Suppressor macrophage (primary cell): ENCODE measurements around the gene GAREM2.

ENCODE experiments used
- DNase-seq, 4 experiments: peaks; one replicate each; pipeline ENCODE4 v3.0.0-alpha.2; 2020 to 2022

GAREM2 gene

GRCh38 chr2:26169681-26170414 lies 3.0 kb upstream of the GAREM2 start:
- no peak for DNase-seq

GRCh38 chr2:26170795-26171194 lies 2.1 kb upstream of the GAREM2 start:
- DNase-seq, result no peak

GRCh38 chr2:26172189-26172870 lies 558 bp upstream of the GAREM2 start:
- no peak for DNase-seq

GRCh38 chr2:26173776-26174482 lies 1.0 kb downstream of the GAREM2 start:
- DNase-seq, result no peak

GRCh38 chr2:26174691-26175465 lies 2.0 kb downstream of the GAREM2 start:
- no peak for DNase-seq

- no peak for DNase-seq
Measured at GRCh38 chr2:26175466-26176278, 2.8 kb downstream of the GAREM2 start.

GRCh38 chr2:26176279-26176615 lies 3.4 kb downstream of the GAREM2 start:
- DNase-seq, result no peak

- DNase-seq, result no peak
Measured at GRCh38 chr2:26177122-26177521, 4.2 kb downstream of the GAREM2 start.

GRCh38 chr2:26178246-26178645 lies 5.4 kb downstream of the GAREM2 start:
- DNase-seq, result no peak

- DNase-seq, result peak; percentile 23 to 56 (median 41)
Measured at GRCh38 chr2:26178746-26179436, 6.0 kb downstream of the GAREM2 start.

- no peak for DNase-seq
Measured at GRCh38 chr2:26179446-26179913, 6.6 kb downstream of the GAREM2 start.

- DNase-seq, result no peak
Measured at GRCh38 chr2:26182441-26182840, 9.6 kb downstream of the GAREM2 start.

- DNase-seq, result no peak
Measured at GRCh38 chr2:26182887-26183630, 10.2 kb downstream of the GAREM2 start.

GRCh38 chr2:26184121-26184520 lies 11.2 kb downstream of the GAREM2 start:
- DNase-seq, result no peak

- peak; percentile 87 to 95 (median 93) for DNase-seq
Measured at GRCh38 chr2:26184555-26185303, 11.8 kb downstream of the GAREM2 start.

- DNase-seq, result no peak
Measured at GRCh38 chr2:26185304-26185928, 12.5 kb downstream of the GAREM2 start.

GRCh38 chr2:26185954-26186770 lies 13.3 kb downstream of the GAREM2 start:
- DNase-seq, result peak in 3 of 4 experiments; percentile 24 to 42 (median 40)

GRCh38 chr2:26187114-26187513 lies 14.2 kb downstream of the GAREM2 start:
- DNase-seq, result no peak
